Astrocyte (in vitro differentiated cells and primary cell): ENCODE data around the gene DLK2. TPM values are rescaled to one million over a fixed set of nuclear protein-coding genes. Genes with fewer than 3 reads are reported as not detected.
A peak's percentile ranks its signal among the peaks of the same experiment; 100 is the strongest.

Source experiments
- DNase-seq: peaks from one replicate; pipeline ENCODE4 v3.0.0-alpha.2; 2010; ENCODE audit warnings: low read depth
- FAIRE-seq: peaks from 2 replicates; lab custom pipeline; 2011; peaks lifted over from hg19 to GRCh38; lab: Jason Lieb, UNC
- H2AFZ ChIP-seq: 2 replicates; pipeline ENCODE4 v1.6.0; 2012; ENCODE audit warnings: low read depth, low read length, inconsistent platforms
- H3K27ac ChIP-seq: 2 replicates; pipeline ENCODE4 v1.5.1; 2011; ENCODE audit warnings: low read depth, low read length, inconsistent platforms
- H3K27me3 ChIP-seq: 2 replicates; pipeline ENCODE4 v1.6.0; 2011; ENCODE audit warnings: low read length, inconsistent platforms; ENCODE audit not compliant: insufficient read depth
- H3K36me3 ChIP-seq: 2 replicates; pipeline ENCODE4 v1.5.1; 2011; ENCODE audit warnings: low read length, inconsistent platforms; ENCODE audit not compliant: insufficient read depth
- H3K4me1 ChIP-seq: 2 replicates; pipeline ENCODE4 v1.5.1; 2011; ENCODE audit warnings: low read length, inconsistent platforms; ENCODE audit not compliant: insufficient read depth
- H3K4me2 ChIP-seq: 2 replicates; pipeline ENCODE4 v1.6.0; 2012; ENCODE audit warnings: low read length, inconsistent platforms
- H3K4me3 ChIP-seq: 2 replicates; pipeline ENCODE4 v1.5.1; 2011; ENCODE audit warnings: low read depth, mild to moderate bottlenecking, low read length, inconsistent platforms; ENCODE audit not compliant: insufficient read depth
- H3K79me2 ChIP-seq: 2 replicates; pipeline ENCODE4 v1.6.0; 2012; ENCODE audit warnings: mild to moderate bottlenecking, low read length, inconsistent platforms; ENCODE audit not compliant: insufficient read depth
- H3K9ac ChIP-seq: 2 replicates; pipeline ENCODE4 v1.6.0; 2012; ENCODE audit warnings: mild to moderate bottlenecking, low read length, inconsistent platforms
- H3K9me3 ChIP-seq: 2 replicates; pipeline ENCODE4 v1.5.1; 2012; ENCODE audit warnings: low read depth, mild to moderate bottlenecking, low read length, inconsistent platforms; ENCODE audit not compliant: insufficient read depth
- H4K20me1 ChIP-seq: 2 replicates; pipeline ENCODE4 v1.6.0; 2012; ENCODE audit warnings: low read length, inconsistent platforms; ENCODE audit not compliant: insufficient read depth
- H3K27ac Mint-ChIP-seq: one replicate; pipeline ENCODE4 v1.8.0; 2021; ENCODE audit warnings: mild to moderate bottlenecking, mixed read lengths; ENCODE audit not compliant: unreplicated experiment
- H3K27me3 Mint-ChIP-seq: one replicate; pipeline ENCODE4 v1.8.0; 2021; ENCODE audit warnings: low read depth, mixed read lengths; ENCODE audit not compliant: unreplicated experiment
- H3K36me3 Mint-ChIP-seq: one replicate; pipeline ENCODE4 v1.8.0; 2021; ENCODE audit warnings: low read depth, mixed read lengths; ENCODE audit not compliant: unreplicated experiment
- H3K4me1 Mint-ChIP-seq: one replicate; pipeline ENCODE4 v1.8.0; 2021; ENCODE audit warnings: low read depth, mixed read lengths; ENCODE audit not compliant: unreplicated experiment
- H3K4me3 Mint-ChIP-seq: one replicate; pipeline ENCODE4 v1.8.0; 2021; ENCODE audit warnings: mild to moderate bottlenecking, moderate library complexity, mixed read lengths; ENCODE audit not compliant: unreplicated experiment
- H3K9me3 Mint-ChIP-seq: one replicate; pipeline ENCODE4 v1.8.0; 2021; ENCODE audit warnings: mild to moderate bottlenecking, mixed read lengths; ENCODE audit not compliant: unreplicated experiment
- CTCF ChIP-seq: IDR thresholded peaks from 2 replicates; pipeline ENCODE4 v1.5.1; 2011; ENCODE audit warnings: low read depth, mild to moderate bottlenecking, inconsistent platforms, low read length, moderate library complexity; ENCODE audit not compliant: insufficient read depth
- EZH2 ChIP-seq: IDR thresholded peaks from 2 replicates; pipeline ENCODE4 v1.6.1; 2012; ENCODE audit warnings: mild to moderate bottlenecking, low read length, inconsistent platforms; ENCODE audit not compliant: insufficient read depth
- total RNA-seq: library from RNA; stranded (reverse); gene quantifications from 2 replicates; pipeline ENCODE4 v1.2.1, GENCODE V29; 2021

DLK2 gene
- total RNA-seq, 1 donor from 2014 or later: 0.68 TPM

- no peaks in the 10 kb centered on the region for H4K20me1 ChIP-seq
- peaks cover 2% of the 10 kb centered on the region for H3K9me3 Mint-ChIP-seq
- peaks cover 9% of the 10 kb centered on the region for H3K27me3 ChIP-seq
- H3K9ac ChIP-seq: no peak overlapping the region
- peaks cover 27% of the 10 kb centered on the region for H3K27me3 Mint-ChIP-seq
- no peaks in the 10 kb centered on the region for H3K4me1 ChIP-seq
- H2AFZ ChIP-seq: no peak overlapping the region
- no peak overlapping the region for H3K4me3 Mint-ChIP-seq
- DNase-seq: no peak
- no peaks in the 10 kb centered on the region for H3K36me3 Mint-ChIP-seq
- FAIRE-seq: no peak
- no peak overlapping the region for H3K4me3 ChIP-seq
- no peak overlapping the region for H3K4me2 ChIP-seq
- H3K27ac ChIP-seq: no peak overlapping the region
- no peak for TF ChIP-seq CTCF
- TF ChIP-seq EZH2: no peak
- no peaks in the 10 kb centered on the region for H3K79me2 ChIP-seq
- H3K4me1 Mint-ChIP-seq: peaks cover 3% of the 10 kb centered on the region
- H3K27ac Mint-ChIP-seq: no peak overlapping the region
- no peaks in the 10 kb centered on the region for H3K9me3 ChIP-seq
- H3K36me3 ChIP-seq: no peaks in the 10 kb centered on the region
Observed at GRCh38 chr6:43408259-43408658, 47.1 kb downstream of the DLK2 start.

- peaks cover 26% of the 10 kb centered on the region for H3K27me3 Mint-ChIP-seq
- no peak overlapping the region for H2AFZ ChIP-seq
- peaks cover 3% of the 10 kb centered on the region for H3K4me1 Mint-ChIP-seq
- H3K27ac Mint-ChIP-seq: no peak overlapping the region
- no peak overlapping the region for H3K4me3 ChIP-seq
- no peak overlapping the region for H3K27ac ChIP-seq
- DNase-seq (no peak), FAIRE-seq (no peak)
- H3K4me2 ChIP-seq: no peak overlapping the region
- H3K4me3 Mint-ChIP-seq: no peak overlapping the region
- no peak overlapping the region for H3K9ac ChIP-seq
- peaks cover 9% of the 10 kb centered on the region for H3K27me3 ChIP-seq
- no peaks in the 10 kb centered on the region for H3K36me3 Mint-ChIP-seq
- TF ChIP-seq CTCF: no peak
- no peak for TF ChIP-seq EZH2
- H3K4me1 ChIP-seq: no peaks in the 10 kb centered on the region
- no peaks in the 10 kb centered on the region for H3K36me3 ChIP-seq
- peaks cover 2% of the 10 kb centered on the region for H3K9me3 Mint-ChIP-seq
- no peaks in the 10 kb centered on the region for H3K9me3 ChIP-seq
- no peaks in the 10 kb centered on the region for H4K20me1 ChIP-seq
- no peaks in the 10 kb centered on the region for H3K79me2 ChIP-seq
Observed at GRCh38 chr6:43407296-43407695, 48.1 kb downstream of the DLK2 start.

GRCh38 chr6:43405354-43405753 lies 50.0 kb downstream of the DLK2 start:
- H3K36me3 Mint-ChIP-seq: no peaks in the 10 kb centered on the region
- no peaks in the 10 kb centered on the region for H4K20me1 ChIP-seq
- H3K4me2 ChIP-seq: no peak overlapping the region
- TF ChIP-seq CTCF (no peak), EZH2 (no peak)
- peaks cover 30% of the 10 kb centered on the region for H3K27me3 Mint-ChIP-seq
- no peak overlapping the region for H3K27ac Mint-ChIP-seq
- no peaks in the 10 kb centered on the region for H3K36me3 ChIP-seq
- no peak overlapping the region for H2AFZ ChIP-seq
- no peak overlapping the region for H3K4me3 ChIP-seq
- no peaks in the 10 kb centered on the region for H3K9me3 ChIP-seq
- peak; percentile 28 for DNase-seq
- H3K4me1 ChIP-seq: no peaks in the 10 kb centered on the region
- H3K79me2 ChIP-seq: no peaks in the 10 kb centered on the region
- H3K4me3 Mint-ChIP-seq: no peak overlapping the region
- H3K27me3 ChIP-seq: peaks cover 10% of the 10 kb centered on the region
- peaks cover 2% of the 10 kb centered on the region for H3K9me3 Mint-ChIP-seq
- FAIRE-seq: no peak
- H3K9ac ChIP-seq: no peak overlapping the region
- H3K27ac ChIP-seq: no peak overlapping the region
- H3K4me1 Mint-ChIP-seq: peaks cover 3% of the 10 kb centered on the region
